ENCODE results near the gene PNCK.
"Not testable (repeated sequence)": the region's sequence is repeated elsewhere in the genome, so short reads cannot be mapped to it uniquely, and the experiment has no call there.

PNCK gene

DNA sequence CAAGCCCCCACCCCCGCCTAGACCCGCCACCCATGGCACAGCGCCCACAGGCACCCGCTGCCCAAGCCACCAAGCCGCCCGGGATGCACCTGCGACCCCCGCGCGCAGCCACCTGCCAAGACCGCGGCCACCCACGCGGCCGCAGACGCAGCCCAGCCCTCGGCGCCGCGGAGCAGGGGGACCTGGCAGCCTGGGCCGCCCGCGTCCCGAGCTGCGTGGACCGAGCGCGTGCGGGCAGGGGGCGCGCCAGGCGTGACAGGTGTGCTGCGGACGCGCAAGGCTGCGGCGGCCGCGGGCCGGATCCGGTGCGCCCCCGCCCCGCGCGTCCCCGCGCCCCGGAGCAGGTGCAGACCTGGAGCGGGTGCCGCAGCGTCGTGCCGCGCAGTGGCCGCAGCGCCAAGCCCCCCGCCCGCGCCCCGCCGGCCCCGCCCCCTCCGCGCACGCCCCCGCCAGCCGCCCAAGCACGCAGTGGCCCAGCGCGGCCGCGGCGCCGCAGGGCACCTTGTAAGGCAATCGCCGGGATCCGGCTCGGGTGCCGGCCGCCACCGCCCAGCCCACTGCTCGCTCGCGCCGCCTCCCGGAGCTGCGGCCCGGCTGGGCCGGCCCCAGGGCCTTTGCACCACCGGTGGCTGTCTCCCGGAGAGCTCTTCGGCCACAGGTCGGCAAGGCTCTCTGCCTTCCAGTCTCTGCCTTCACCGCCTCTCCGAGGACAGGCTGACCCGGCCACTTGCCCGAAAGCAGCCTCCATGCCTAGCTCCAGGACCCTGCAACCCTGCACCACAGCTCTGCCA, at the start of gene PNCK:
PNCK (minus strand) TSS at position 386 of the 791 bp plus-strand sequence. CDS start 737 bp downstream, outside the sequence.
- no peak for DNase-seq

- DNase-seq, result no peak
Measured at GRCh38 chrX:153722704-153723350, 49.2 kb upstream of the PNCK start.

DNA sequence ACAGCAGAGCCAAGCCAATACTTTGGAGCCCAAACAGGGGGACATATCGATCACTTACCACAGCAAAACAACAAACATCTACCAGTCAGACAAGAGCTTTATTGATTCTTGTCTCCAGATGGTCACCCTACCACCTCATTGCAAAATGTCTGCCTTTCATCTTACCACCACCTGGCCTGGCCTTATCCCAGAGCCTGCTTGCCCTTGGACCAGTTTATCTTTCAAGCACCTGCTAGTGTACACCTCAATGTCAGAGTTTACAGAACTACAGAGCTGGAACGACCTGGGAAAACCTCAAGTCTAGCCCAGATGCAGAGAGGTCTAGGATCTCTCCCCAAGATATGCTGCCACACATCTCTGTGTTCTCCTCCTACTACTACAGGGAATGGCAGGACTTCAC, 46.1 kb upstream of the PNCK start:
- no peak for DNase-seq

GRCh38 chrX:153719238-153719637, 45.6 kb upstream of the PNCK start:
- DNase-seq, result no peak

GRCh38 chrX:153717445-153717844, 43.8 kb upstream of the PNCK start:
- no peak for DNase-seq

- no peak for DNase-seq
Measured at GRCh38 chrX:153714256-153714655, 40.6 kb upstream of the PNCK start.

DNA sequence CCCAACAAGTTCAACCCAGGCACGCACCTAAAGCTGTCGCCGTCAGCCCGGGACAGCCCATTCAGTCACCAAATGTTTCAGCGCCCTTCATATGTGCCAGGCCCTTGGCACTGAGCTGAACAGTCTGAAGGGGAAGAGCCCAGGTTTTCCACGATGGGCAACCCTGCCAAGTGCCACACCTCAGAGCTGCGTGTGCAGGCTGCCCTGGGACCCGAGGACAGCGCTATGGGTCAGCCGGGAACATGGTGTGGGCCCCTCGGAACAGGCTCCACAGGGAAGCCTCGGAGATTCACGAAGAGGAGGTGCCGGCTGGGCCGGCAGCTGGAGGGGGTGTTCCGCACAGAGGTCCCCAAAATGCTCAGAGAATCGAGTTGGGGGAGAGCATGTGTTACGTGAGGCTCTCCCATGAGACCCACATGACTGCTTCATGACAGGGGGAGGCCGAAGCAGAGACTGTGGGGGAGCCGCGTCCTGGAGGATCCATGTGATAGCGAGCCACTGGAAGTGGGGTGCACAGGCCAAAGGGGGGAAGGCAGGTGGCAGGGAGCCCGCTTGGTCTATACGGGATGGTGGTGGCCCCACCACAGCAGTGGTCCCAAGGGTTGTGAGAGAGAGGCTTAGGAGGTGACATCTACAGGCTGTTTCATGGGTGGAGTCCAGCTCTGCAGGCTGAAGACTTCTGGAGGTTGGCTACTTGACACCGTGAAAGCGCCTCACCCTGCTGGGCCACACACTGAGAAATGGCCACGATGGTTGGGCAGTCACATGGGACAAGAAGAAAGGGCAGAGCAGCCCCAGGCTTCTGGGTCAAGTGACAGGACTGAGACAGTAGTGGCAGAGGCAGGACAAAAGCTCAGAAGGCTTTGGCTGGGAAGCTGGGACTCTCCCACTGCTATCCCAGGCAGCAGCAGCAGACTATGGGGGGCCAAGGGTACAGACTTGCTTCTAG, 36.4 kb upstream of the PNCK start:
- DNase-seq, result no peak

DNA sequence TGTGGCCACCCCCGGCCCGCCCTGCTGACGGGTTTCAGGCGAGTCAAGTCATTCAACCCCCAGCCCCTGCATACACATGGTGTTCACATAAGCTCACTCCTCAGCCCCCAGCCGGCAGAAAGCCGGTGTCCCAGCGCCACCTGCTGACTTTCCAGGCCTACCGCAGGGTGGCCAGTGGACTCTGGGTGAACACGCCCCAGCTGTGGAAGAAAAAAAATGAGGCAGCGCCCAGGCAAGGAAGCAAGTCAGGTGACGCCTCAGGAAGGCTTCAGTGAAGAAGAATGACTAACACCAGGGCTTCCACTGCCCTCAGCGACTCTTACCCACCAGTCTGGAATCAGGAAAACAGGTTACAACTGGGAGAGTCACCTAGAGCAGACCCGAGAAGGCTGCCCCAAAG, 34.8 kb upstream of the PNCK start:
- DNase-seq, result no peak

DNA sequence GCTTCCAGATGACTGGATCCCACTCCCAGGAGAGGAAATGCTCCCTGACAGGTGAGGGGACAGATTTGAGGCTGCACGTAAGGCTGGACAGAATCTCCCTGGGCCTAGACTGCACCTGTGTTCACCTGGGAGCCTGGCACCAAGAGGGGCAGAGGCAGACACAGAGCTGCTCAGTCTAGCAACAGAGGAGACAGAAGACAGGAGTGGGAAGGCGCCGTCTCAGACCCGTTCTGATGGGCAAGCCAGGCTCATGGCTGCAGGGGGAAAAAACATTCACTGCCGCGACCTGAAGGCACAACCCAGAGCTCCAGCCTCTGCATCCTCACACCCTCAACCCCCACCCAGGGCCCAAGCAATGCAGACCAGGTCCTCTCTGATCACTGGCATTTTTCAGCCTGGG, 33.8 kb upstream of the PNCK start:
- DNase-seq, result no peak

DNA sequence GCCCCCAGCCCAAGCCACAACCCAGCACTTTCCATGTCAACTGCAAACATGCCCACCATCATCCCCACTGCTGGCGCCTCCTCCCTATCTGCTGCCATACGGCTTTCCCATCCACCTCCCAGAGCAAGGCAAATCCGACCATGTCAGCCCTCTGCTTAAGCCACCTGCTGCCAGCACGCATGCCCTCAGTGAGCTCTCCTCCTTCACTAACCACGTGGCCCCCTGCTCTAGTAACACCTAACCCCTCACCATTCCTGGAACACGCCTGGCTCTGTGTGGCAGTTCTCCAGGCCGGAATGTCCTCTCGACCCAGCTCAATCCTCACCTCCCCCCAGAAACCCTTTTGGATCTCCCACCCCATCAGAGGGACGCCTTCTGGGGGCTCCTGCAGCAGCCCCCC, 33.2 kb upstream of the PNCK start:
- no peak for DNase-seq

GRCh38 chrX:153705403-153706060, 31.9 kb upstream of the PNCK start:
- not testable (repeated sequence) for DNase-seq

GRCh38 chrX:153704631-153705402, 31.2 kb upstream of the PNCK start:
- DNase-seq, result not testable (repeated sequence)

- no peak for DNase-seq
Measured at GRCh38 chrX:153704021-153704526, 30.5 kb upstream of the PNCK start.

GRCh38 chrX:153703036-153703370, 29.4 kb upstream of the PNCK start:
- DNase-seq, result no peak

DNA sequence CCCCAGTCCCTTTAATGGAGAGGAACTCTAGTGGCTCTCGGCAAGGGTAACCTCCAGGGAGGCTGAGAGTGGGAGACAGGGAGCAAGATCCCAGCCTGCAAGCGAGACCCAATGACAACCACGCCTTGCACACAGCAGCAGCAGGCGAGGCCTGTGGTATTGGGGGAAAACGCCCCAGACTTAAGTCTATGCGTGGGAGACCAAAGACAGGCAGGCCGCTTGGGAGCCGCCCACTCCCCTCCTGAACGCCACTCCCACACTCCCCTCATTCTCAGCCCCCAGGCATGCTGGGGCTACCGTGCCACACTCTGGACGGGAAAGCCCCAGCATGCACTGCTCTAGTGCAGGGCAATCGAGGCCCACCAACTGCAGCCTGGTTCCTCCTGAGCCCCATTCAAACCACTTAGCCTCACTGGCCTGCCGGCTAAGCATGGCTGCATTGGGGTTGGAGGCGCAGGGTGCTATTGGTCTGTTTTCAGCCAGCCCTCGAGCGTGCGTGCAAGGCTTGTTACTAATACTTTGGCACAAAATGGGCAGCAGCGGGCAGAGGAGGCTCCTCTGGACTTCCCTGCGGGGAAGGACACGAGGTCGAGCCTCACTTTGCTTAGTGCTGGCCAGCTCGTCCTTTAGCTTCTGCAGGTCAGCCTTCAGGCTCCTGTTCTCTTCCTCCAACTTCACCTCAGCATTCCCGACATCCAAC, 28.9 kb upstream of the PNCK start:
- no peak for DNase-seq

GRCh38 chrX:153701706-153702105, 28.1 kb upstream of the PNCK start:
- no peak for DNase-seq

GRCh38 chrX:153700967-153701366, 27.4 kb upstream of the PNCK start:
- DNase-seq, result no peak

DNA sequence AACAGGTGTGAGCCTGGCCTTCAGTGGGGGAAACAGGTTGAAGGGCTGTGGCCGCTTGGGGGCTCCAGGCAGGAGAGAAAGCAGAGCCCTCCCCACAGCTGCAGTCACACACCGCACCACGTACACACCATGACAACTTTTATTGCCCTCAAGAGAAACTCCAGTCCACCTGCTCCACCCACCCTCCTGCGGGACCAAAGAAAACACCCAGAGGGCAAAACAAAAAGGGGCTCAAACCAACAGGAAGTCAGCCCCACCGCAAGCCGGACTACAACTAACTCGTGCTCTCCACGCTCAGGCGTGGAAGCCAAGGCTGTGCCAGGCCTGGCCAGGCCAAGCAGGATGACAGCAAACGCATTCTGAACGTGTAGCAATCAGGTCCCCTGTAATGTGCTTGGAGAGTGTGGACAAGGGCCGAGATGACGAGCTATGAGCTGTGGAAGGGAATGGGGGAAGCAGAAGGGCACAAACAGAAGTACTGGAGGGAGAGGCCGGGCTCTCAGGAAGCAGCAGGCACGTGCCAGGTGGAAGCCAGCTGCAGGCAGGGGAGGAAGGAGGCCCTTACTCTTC, 26.8 kb upstream of the PNCK start:
- DNase-seq, result no peak

DNA sequence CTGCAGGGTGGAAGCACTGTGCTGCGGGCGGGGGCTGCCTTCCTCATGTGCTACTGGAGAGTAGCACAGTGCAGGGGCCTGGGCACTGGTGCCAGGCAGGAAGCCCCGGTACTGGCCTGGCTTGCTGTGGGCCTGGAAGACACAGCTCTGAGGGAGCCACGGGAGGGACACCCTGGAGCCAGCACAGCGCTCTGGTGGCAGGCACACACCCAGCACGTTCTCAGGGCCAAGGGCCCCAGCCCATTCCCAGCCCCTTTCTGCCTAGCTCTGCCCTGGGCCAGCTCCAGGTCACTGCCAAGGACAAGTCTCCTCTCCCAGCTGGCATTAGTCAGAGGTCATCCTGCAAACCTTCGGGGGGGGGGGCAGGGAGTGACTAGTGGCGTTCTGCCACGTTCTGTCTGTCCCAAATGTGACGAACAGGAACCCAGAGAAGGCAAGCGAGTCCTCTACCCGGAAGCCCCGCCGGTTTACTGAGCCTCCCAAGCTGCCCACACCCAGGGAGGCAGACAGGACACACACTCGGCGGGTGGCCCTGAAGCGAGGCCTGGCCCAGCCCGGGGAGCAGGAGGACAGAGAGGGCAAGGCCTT, 26.3 kb upstream of the PNCK start:
- not testable (repeated sequence) for DNase-seq

DNA sequence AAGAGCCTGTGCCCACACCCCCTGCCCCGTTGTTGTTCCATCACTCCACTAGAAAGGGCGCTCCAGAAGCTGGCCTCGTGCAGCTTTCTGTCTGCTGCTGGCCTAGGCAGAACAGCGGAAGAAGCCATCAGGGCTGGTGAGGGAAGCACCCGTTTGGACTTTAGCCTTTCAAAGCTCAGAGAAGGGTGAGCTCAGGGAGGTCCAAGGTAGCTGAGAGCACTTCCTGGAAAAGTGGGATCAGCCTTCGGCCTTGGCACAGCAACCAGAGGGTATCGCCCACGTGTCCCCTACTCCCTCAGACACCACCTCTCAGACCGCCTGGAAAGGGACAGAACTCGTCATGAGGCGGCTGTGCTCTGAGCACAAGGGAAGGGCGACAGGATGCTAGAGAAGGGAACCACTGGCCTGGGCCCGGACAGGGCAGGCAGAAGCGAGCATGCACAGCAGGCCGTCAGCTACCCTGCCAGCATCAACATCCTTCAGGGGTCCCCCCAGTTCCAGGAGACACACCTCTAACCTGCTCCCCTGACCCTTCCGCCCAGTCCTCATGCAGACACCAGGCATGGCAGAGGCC, 25.7 kb upstream of the PNCK start:
- DNase-seq, result not testable (repeated sequence)
